ENCODE results near the gene IL1RAPL1.

IL1RAPL1 gene

DNA sequence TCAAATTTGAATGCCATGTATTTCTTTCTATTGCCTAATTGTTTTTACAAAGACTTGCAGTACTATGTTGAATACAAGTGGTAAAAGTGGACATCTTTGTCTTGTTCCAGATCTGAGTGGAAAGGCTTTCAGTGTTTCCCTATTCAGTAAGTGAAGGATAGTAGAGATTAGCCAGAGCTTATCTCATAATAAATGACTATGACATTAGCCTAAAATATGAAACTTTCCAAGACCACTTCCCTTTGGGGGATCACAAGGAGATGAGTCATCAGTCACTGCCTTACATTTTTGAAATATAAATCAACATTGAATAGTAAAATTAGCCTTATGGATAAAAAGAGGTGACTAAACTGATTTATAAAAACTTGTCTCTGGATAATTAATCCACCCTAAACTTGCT lies 1074.0 kb downstream of the IL1RAPL1 start:
- peak; percentile 24 for DNase-seq (ENCODE audit: low read depth, low spot score)
- in situ Hi-C loops (cut with HindIII; ENCODE audit: low sequenced_read_pairs) = no loop called here

DNA sequence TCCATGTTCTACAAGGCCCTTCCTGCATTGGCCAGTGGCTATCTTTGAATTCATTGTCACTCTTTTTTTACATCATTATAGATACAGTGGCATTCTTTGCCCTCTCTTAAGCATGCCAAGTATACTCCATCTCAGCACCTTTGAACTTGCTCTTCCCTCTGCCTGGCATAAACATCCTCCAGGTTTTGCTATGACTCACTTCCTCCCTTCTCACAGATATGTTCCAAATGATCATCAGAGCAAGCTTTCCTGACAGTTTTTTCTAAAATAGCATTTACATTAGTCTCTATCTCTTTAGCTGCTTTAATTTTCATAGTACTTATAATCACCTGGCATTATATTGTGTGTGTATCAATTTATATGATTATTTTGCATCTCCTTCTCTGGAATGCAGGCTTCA lies 1074.9 kb downstream of the IL1RAPL1 start:
- TF ChIP-seq, protein P1, sequence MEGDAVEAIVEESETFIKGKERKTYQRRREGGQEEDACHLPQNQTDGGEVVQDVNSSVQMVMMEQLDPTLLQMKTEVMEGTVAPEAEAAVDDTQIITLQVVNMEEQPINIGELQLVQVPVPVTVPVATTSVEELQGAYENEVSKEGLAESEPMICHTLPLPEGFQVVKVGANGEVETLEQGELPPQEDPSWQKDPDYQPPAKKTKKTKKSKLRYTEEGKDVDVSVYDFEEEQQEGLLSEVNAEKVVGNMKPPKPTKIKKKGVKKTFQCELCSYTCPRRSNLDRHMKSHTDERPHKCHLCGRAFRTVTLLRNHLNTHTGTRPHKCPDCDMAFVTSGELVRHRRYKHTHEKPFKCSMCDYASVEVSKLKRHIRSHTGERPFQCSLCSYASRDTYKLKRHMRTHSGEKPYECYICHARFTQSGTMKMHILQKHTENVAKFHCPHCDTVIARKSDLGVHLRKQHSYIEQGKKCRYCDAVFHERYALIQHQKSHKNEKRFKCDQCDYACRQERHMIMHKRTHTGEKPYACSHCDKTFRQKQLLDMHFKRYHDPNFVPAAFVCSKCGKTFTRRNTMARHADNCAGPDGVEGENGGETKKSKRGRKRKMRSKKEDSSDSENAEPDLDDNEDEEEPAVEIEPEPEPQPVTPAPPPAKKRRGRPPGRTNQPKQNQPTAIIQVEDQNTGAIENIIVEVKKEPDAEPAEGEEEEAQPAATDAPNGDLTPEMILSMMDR (IDR thresholded peaks at IDR 0.05; ENCODE audit: low read depth, low read length) = no peak
- DNase-seq (ENCODE audit: low read depth, low spot score) = peak; percentile 56
- in situ Hi-C loops (cut with HindIII; ENCODE audit: low sequenced_read_pairs) = no loop called here
- no peak overlapping the region for H3K4me3 ChIP-seq (ENCODE audit: low read depth, low read length)

More for the DNA sequence above, 1074.0 kb downstream of the IL1RAPL1 start:
- TF ChIP-seq, protein P1 (IDR thresholded peaks at IDR 0.05; ENCODE audit: low read depth, low read length) = no peak
- no peak overlapping the region for H3K4me3 ChIP-seq (ENCODE audit: low read depth, low read length)

DNA sequence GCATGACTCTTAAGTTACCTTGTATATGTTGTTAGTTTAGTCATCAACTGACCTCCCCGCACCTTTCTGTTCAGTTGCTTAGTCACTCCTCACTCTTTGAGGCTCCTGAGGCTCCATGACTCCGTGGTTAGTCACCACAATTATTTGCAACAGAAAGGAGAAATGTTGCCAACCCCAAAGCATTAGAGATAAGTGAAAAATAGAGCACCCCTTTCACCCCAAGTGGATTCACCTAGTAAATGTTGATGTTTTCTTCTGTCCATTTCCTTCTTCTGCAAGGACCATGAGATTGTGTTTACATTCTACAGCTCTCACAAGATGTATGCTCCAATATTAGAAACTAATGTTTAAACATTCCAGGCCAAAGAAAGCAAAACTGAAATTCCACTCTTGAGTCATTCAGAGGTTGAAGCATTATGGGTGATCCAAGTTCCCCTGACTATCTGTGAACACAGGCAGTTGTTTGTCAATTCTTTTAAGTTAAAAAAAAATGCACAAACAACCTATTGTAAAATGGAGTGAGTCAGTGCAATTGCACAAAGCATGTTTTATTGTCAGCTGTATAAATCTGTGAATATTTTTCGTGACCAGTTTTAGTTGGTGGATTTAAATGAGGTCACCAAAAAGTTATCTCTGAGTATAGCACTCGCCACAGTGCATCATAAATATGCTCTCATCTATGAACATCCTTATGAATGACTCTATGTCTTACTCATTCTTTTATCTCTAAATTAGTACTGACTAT lies 1075.7 kb downstream of the IL1RAPL1 start:
- in situ Hi-C loops (cut with HindIII; ENCODE audit: low sequenced_read_pairs) = no loop called here
- DNase-seq (ENCODE audit: low read depth, low spot score) = peak; percentile 94
- H3K4me3 ChIP-seq (ENCODE audit: low read depth, low read length) = no peak overlapping the region
- TF ChIP-seq, protein P1 (IDR thresholded peaks at IDR 0.05; ENCODE audit: low read depth, low read length) = no peak

DNA sequence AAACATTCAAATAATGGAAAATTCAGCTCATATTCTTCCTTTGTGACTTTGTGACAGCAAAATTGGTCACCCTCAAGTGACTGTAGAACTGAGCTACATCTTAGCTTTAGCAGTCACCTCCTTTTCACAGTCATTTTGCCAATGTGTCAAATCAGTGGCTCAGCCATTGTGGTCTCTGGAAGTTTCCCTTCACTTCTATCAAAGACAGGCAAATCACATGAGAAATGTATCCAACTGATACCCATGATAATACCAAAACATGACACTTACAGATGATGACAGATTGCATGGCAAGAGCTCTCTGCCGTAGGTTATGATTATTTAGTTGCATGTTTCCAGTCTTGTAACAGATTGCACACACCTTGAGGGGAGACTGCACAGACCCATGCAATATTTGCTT lies 1078.3 kb downstream of the IL1RAPL1 start:
- TF ChIP-seq, protein P1 (IDR thresholded peaks at IDR 0.05; ENCODE audit: low read depth, low read length) = no peak
- H3K4me3 ChIP-seq (ENCODE audit: low read depth, low read length) = no peak overlapping the region
- in situ Hi-C loops (cut with HindIII; ENCODE audit: low sequenced_read_pairs) = no loop called here
- no peak for DNase-seq (ENCODE audit: low read depth, low spot score)

DNA sequence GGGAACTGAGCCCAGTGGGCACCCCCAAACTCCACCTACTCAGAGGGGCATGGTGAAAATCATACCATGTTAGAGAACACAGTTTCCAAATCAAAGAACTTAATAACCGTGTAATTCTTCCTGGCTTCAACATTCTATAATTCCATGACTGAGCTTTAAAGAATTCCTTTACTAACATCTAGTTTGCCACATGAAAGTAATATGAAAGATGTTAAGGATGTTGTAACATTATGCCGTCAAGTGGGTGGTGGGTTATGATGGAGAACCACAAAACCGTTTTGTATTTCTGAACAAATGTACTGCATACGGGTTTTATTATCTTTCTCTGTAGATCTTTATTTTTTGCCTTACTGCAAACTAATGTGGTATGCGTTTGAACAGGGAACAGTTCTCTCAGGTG lies 1079.1 kb downstream of the IL1RAPL1 start:
- in situ Hi-C loops (cut with HindIII; ENCODE audit: low sequenced_read_pairs) = no loop called here
- TF ChIP-seq, protein P1 (IDR thresholded peaks at IDR 0.05; ENCODE audit: low read depth, low read length) = no peak
- DNase-seq (ENCODE audit: low read depth, low spot score) = peak; percentile 71
- no peak overlapping the region for H3K4me3 ChIP-seq (ENCODE audit: low read depth, low read length)

DNA sequence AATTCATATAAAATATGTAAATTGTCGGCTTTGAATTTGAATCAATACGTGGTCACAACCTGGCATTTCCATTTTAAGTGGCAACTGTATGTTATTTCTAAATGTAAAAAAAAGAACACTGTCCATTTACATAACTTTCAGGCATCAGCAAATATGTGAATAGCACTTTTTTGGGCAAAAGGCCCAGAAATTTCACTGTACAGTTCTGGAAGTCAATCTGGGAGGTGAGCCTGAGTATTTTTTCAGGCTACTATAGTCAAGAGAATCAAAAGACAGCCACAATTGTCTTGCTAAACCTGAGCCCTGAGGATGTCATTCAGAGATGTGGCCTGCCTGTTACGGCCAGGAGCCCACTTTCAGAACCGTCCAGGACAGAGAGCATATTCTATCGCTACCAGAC lies 1084.2 kb downstream of the IL1RAPL1 start:
- H3K4me3 ChIP-seq (ENCODE audit: low read depth, low read length) = no peak overlapping the region
- TF ChIP-seq, protein P1 (IDR thresholded peaks at IDR 0.05; ENCODE audit: low read depth, low read length) = no peak
- DNase-seq (ENCODE audit: low read depth, low spot score) = peak; percentile 35
- in situ Hi-C loops (cut with HindIII; ENCODE audit: low sequenced_read_pairs) = no loop called here
